GM23338 (cell line): ENCODE data around the gene CHST10.

Experiments
- CREB1 ChIP-seq: fragments of 250-450 bp; sonication (Bioruptor Pico); IDR thresholded peaks from 2 replicates; pipeline ENCODE4 v1.5.0; 2020; ENCODE audit warnings: low read depth, mild to moderate bottlenecking, moderate library complexity
- ETS1 ChIP-seq: IDR thresholded peaks from 2 replicates; pipeline ENCODE4 v1.6.1; 2016; ENCODE audit warnings: antibody characterized with exemption
- EZH2 ChIP-seq: fragments of 200-600 bp; sonication (generic); IDR thresholded peaks from one replicate; pipeline ENCODE4 v1.8.0; 2017; ENCODE audit warnings: antibody characterized with exemption, mild to moderate bottlenecking, low read depth; ENCODE audit not compliant: unreplicated experiment
- EZH2phosphoT487 ChIP-seq: fragments of 200-600 bp; sonication (generic); IDR thresholded peaks from one replicate; pipeline ENCODE4 v1.8.1; 2018; ENCODE audit warnings: antibody characterized with exemption; ENCODE audit not compliant: unreplicated experiment
- JUNB ChIP-seq: IDR thresholded peaks from one replicate; pipeline ENCODE4 v1.6.1; 2016; ENCODE audit warnings: antibody characterized with exemption; ENCODE audit not compliant: unreplicated experiment
- POLR2AphosphoS5 ChIP-seq: IDR thresholded peaks from 2 replicates; pipeline ENCODE4 v1.6.1; 2016; ENCODE audit warnings: antibody characterized with exemption, low read depth
- REST ChIP-seq: IDR thresholded peaks from one replicate; pipeline ENCODE4 v1.6.1; 2018; ENCODE audit warnings: antibody characterized with exemption; ENCODE audit not compliant: unreplicated experiment
- STAT1 ChIP-seq: IDR thresholded peaks from one replicate; pipeline ENCODE4 v1.6.1; 2016; ENCODE audit warnings: antibody characterized with exemption; ENCODE audit not compliant: unreplicated experiment
- ZNF331 ChIP-seq: fragments of 250-450 bp; sonication (Bioruptor Pico); IDR thresholded peaks from 2 replicates; pipeline ENCODE4 v1.5.0; 2020; ENCODE audit warnings: low read depth, mild to moderate bottlenecking, moderate library complexity
- TF ChIP-seq, protein P1 (sequence below), 2 experiments: fragments of 200-600 bp in 1 of 2; sonication (generic) in 1 of 2; conservative IDR thresholded peaks; 2 replicates each; pipeline versions ENCODE4 v1.5.1 to v1.6.1; 2016 to 2017; ENCODE audit warnings: antibody characterized with exemption in 2 of 2, low read depth in 2 of 2, mild to moderate bottlenecking in 2 of 2, moderate library complexity in 1 of 2
- TF ChIP-seq, protein P2 (sequence below): fragments of 250-450 bp; sonication (Bioruptor Pico); IDR thresholded peaks from 2 replicates; pipeline ENCODE4 v1.5.0; 2020; ENCODE audit warnings: mild to moderate bottlenecking, moderate library complexity

DNA sequence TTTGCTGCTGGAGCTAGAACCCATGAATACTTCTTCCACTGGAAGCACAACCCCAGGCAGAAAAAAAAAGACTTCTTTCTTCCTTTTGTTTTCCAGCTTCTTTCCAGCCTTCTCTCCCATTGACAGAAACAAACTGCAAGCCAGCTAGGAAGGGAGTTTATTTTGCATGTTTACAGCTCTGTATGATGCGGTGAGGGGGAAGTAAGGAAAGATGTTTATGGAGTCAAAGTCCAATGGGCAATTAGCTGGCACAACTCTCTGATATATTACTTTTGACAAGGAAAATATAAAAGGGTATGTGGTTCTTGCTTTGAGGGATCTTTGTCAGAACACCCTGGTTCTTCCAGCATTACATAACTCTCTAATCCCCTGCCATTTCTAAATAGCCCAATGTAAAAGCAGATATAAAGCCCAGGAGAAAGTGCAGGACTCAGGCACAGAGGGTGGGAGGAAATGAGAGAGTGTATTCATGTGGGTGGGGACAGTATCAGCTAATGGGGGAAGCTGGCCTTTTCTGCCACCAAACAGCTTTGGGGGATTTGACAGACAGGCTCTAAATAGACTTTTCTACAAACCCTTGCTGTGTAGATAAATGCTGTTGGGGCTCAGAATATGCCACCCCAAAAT lies 43.5 kb upstream of the CHST10 start:
- TF ChIP-seq, protein P1, sequence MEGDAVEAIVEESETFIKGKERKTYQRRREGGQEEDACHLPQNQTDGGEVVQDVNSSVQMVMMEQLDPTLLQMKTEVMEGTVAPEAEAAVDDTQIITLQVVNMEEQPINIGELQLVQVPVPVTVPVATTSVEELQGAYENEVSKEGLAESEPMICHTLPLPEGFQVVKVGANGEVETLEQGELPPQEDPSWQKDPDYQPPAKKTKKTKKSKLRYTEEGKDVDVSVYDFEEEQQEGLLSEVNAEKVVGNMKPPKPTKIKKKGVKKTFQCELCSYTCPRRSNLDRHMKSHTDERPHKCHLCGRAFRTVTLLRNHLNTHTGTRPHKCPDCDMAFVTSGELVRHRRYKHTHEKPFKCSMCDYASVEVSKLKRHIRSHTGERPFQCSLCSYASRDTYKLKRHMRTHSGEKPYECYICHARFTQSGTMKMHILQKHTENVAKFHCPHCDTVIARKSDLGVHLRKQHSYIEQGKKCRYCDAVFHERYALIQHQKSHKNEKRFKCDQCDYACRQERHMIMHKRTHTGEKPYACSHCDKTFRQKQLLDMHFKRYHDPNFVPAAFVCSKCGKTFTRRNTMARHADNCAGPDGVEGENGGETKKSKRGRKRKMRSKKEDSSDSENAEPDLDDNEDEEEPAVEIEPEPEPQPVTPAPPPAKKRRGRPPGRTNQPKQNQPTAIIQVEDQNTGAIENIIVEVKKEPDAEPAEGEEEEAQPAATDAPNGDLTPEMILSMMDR (conservative IDR thresholded peaks at IDR 0.05; ENCODE audit: low read depth in 2 of 2), result no peak
- TF ChIP-seq EZH2phosphoT487 (no peak), STAT1 (no peak), POLR2AphosphoS5 (no peak), CREB1 (no peak), EZH2 (no peak), REST (no peak), ETS1 (no peak), ZNF331 (CRISPR knock-in tag) (no peak), JUNB (no peak)
- TF ChIP-seq, protein P2, sequence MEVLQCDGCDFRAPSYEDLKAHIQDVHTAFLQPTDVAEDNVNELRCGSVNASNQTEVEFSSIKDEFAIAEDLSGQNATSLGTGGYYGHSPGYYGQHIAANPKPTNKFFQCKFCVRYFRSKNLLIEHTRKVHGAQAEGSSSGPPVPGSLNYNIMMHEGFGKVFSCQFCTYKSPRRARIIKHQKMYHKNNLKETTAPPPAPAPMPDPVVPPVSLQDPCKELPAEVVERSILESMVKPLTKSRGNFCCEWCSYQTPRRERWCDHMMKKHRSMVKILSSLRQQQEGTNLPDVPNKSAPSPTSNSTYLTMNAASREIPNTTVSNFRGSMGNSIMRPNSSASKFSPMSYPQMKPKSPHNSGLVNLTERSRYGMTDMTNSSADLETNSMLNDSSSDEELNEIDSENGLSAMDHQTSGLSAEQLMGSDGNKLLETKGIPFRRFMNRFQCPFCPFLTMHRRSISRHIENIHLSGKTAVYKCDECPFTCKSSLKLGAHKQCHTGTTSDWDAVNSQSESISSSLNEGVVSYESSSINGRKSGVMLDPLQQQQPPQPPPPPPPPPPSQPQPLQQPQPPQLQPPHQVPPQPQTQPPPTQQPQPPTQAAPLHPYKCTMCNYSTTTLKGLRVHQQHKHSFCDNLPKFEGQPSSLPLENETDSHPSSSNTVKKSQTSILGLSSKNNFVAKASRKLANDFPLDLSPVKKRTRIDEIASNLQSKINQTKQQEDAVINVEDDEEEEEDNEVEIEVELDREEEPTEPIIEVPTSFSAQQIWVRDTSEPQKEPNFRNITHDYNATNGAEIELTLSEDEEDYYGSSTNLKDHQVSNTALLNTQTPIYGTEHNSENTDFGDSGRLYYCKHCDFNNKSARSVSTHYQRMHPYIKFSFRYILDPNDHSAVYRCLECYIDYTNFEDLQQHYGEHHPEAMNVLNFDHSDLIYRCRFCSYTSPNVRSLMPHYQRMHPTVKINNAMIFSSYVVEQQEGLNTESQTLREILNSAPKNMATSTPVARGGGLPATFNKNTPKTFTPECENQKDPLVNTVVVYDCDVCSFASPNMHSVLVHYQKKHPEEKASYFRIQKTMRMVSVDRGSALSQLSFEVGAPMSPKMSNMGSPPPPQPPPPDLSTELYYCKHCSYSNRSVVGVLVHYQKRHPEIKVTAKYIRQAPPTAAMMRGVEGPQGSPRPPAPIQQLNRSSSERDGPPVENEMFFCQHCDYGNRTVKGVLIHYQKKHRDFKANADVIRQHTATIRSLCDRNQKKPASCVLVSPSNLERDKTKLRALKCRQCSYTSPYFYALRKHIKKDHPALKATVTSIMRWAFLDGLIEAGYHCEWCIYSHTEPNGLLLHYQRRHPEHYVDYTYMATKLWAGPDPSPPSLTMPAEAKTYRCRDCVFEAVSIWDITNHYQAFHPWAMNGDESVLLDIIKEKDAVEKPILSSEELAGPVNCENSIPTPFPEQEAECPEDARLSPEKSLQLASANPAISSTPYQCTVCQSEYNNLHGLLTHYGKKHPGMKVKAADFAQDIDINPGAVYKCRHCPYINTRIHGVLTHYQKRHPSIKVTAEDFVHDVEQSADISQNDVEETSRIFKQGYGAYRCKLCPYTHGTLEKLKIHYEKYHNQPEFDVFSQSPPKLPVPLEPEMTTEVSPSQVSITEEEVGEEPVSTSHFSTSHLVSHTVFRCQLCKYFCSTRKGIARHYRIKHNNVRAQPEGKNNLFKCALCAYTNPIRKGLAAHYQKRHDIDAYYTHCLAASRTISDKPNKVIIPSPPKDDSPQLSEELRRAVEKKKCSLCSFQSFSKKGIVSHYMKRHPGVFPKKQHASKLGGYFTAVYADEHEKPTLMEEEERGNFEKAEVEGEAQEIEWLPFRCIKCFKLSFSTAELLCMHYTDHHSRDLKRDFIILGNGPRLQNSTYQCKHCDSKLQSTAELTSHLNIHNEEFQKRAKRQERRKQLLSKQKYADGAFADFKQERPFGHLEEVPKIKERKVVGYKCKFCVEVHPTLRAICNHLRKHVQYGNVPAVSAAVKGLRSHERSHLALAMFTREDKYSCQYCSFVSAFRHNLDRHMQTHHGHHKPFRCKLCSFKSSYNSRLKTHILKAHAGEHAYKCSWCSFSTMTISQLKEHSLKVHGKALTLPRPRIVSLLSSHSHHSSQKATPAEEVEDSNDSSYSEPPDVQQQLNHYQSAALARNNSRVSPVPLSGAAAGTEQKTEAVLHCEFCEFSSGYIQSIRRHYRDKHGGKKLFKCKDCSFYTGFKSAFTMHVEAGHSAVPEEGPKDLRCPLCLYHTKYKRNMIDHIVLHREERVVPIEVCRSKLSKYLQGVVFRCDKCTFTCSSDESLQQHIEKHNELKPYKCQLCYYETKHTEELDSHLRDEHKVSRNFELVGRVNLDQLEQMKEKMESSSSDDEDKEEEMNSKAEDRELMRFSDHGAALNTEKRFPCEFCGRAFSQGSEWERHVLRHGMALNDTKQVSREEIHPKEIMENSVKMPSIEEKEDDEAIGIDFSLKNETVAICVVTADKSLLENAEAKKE (CRISPR knock-in tag), result no peak
